A549 (cell line): ENCODE results near the gene IL12RB2.

Experiments used
- BHLHE40 ChIP-seq: IDR thresholded peaks from 2 replicates; pipeline ENCODE4 v1.6.1; 2012; ENCODE audit warnings: low read depth, low read length, inconsistent platforms
- CTCF ChIP-seq: fragments of >200 bp; sonication (Bioruptor Twin); formaldehyde crosslinking; IDR thresholded peaks from 3 replicates; pipeline ENCODE4 v1.5.1; 2016
- EHMT2 ChIP-seq: fragments of 200-600 bp; sonication (generic); IDR thresholded peaks from 2 replicates; pipeline ENCODE4 v1.6.1; 2016; ENCODE audit warnings: antibody characterized with exemption, low read depth, mild to moderate bottlenecking, moderate library complexity
- EP300 ChIP-seq, 2 experiments: fragments of >200 bp; sonication (Bioruptor Twin); formaldehyde crosslinking; IDR thresholded peaks; 2 replicates in 1 of 2; 3 replicates in 1 of 2; pipeline ENCODE4 v1.6.1; 2016 to 2017
- ESRRA ChIP-seq: fragments of 150-350 bp; IDR thresholded peaks from 2 replicates; pipeline ENCODE4 v1.6.1; 2014; ENCODE audit warnings: mild to moderate bottlenecking, low read length, borderline replicate concordance
- POLR2A ChIP-seq: IDR thresholded peaks from 2 replicates; pipeline ENCODE4 v1.6.1; 2012; ENCODE audit warnings: mild to moderate bottlenecking, low read length
- POLR2AphosphoS2 ChIP-seq: conservative IDR thresholded peaks from 2 replicates; pipeline ENCODE4 v1.6.1; 2012; ENCODE audit warnings: low read length, improper control_type of control experiment, inconsistent platforms
- RFX5 ChIP-seq: fragments of 450-650 bp; IDR thresholded peaks from 2 replicates; pipeline ENCODE4 v1.7.1; 2014; ENCODE audit warnings: antibody characterized with exemption, mild to moderate bottlenecking, moderate library complexity
- SMC3 ChIP-seq: fragments of >200 bp; sonication (Bioruptor Twin); formaldehyde crosslinking; IDR thresholded peaks from 3 replicates; pipeline ENCODE4 v1.6.1; 2018; ENCODE audit warnings: inconsistent platforms
- TF ChIP-seq, protein P1 (sequence below): fragments of 250-450 bp; sonication (Bioruptor Pico); IDR thresholded peaks from 2 replicates; pipeline ENCODE4 v1.5.0; 2021; ENCODE audit warnings: mild to moderate bottlenecking, moderate library complexity, borderline replicate concordance

DNA sequence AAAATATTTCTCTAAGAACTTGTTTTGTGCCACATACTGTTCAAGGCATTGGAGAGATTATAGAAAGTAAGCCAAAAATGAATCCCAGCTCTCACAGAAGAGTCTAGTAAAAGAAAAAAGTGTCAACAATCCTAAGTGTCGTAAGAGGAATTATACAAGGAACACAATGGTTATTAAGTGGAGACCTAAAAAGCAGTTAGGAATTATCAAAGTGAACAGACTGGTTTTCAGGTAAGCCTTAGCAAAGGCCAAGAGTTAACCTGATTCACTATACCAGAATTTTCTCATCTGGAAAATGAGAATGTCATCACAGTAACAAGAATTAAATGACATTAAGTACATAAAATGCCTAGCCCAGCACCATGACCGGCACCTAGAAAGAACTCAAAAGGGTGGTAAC is 106.9 kb downstream of the IL12RB2 start:
- TF ChIP-seq CTCF (no peak), ESRRA (no peak), SMC3 (no peak), BHLHE40 (no peak), EHMT2 (no peak), POLR2A (no peak), EP300 (IDR thresholded peaks at IDR 0.05) (no peak), POLR2AphosphoS2 (no peak), RFX5 (no peak)
- TF ChIP-seq, protein P1, sequence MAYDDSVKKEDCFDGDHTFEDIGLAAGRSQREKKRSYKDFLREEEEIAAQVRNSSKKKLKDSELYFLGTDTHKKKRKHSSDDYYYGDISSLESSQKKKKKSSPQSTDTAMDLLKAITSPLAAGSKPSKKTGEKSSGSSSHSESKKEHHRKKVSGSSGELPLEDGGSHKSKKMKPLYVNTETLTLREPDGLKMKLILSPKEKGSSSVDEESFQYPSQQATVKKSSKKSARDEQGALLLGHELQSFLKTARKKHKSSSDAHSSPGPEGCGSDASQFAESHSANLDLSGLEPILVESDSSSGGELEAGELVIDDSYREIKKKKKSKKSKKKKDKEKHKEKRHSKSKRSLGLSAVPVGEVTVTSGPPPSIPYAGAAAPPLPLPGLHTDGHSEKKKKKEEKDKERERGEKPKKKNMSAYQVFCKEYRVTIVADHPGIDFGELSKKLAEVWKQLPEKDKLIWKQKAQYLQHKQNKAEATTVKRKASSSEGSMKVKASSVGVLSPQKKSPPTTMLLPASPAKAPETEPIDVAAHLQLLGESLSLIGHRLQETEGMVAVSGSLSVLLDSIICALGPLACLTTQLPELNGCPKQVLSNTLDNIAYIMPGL (CRISPR knock-in tag) = no peak
